GM12878 (cell line): ENCODE measurements around the gene GTF2IRD1. TPM values are rescaled to one million over a fixed set of nuclear protein-coding genes. Genes with fewer than 3 reads are reported as not detected.

ENCODE experiments used
- BHLHE40 ChIP-seq, 2 experiments: fragments of 450-650 bp in 1 of 2; IDR thresholded peaks; 2 replicates each; pipeline ENCODE4 v1.6.1; 2011 to 2017; ENCODE audit warnings: low read depth in 2 of 2, borderline replicate concordance in 1 of 2, improper control_type of control experiment in 1 of 2, low read length in 1 of 2, mild to moderate bottlenecking in 1 of 2
- CHD4 ChIP-seq: fragments of 200-600 bp; sonication (generic); IDR thresholded peaks from 2 replicates; pipeline ENCODE4 v1.6.1; 2016; ENCODE audit warnings: mild to moderate bottlenecking
- EP300 ChIP-seq, 2 experiments: fragments of 150-350 bp in 1 of 2; IDR thresholded peaks; 2 replicates each; pipeline ENCODE4 v1.6.1; 2011 to 2012; ENCODE audit warnings: low read depth in 2 of 2, low read length in 2 of 2, borderline replicate concordance in 1 of 2, improper control_type of control experiment in 1 of 2, inconsistent platforms in 1 of 2; ENCODE audit not compliant: control insufficient read depth in 1 of 2
- ESRRA ChIP-seq: IDR thresholded peaks from 2 replicates; pipeline ENCODE4 v1.6.1; 2012; ENCODE audit warnings: mild to moderate bottlenecking, low read length, improper control_type of control experiment
- HDGF ChIP-seq: fragments of 450-650 bp; IDR thresholded peaks from 2 replicates; pipeline ENCODE4 v1.6.1; 2016; ENCODE audit warnings: antibody characterized with exemption
- IRF3 ChIP-seq: fragments of 450-650 bp; IDR thresholded peaks from 2 replicates; pipeline ENCODE4 v1.6.1; 2014; ENCODE audit warnings: mild to moderate bottlenecking
- MLLT1 ChIP-seq: fragments of 450-650 bp; IDR thresholded peaks from 2 replicates; pipeline ENCODE4 v1.6.1; 2016; ENCODE audit warnings: mild to moderate bottlenecking
- NKRF ChIP-seq: fragments of 450-650 bp; conservative IDR thresholded peaks from 2 replicates; pipeline ENCODE4 v1.6.1; 2017; ENCODE audit warnings: mild to moderate bottlenecking, moderate library complexity
- NR2F1 ChIP-seq: fragments of 450-650 bp; conservative IDR thresholded peaks from 2 replicates; pipeline ENCODE4 v1.6.1; 2017; ENCODE audit warnings: mild to moderate bottlenecking
- SIN3A ChIP-seq: IDR thresholded peaks from 2 replicates; pipeline ENCODE4 v1.6.1; 2012; ENCODE audit warnings: low read depth, low read length, improper control_type of control experiment
- WRNIP1 ChIP-seq: IDR thresholded peaks from 2 replicates; pipeline ENCODE4 v1.6.1; 2011; ENCODE audit warnings: low read depth, low read length, improper control_type of control experiment, borderline replicate concordance
- ZSCAN29 ChIP-seq: fragments of 450-650 bp; IDR thresholded peaks from 2 replicates; pipeline ENCODE4 v1.6.1; 2017; ENCODE audit warnings: mild to moderate bottlenecking, moderate library complexity
- polyA plus RNA-seq, 11 experiments: library from polyadenylated mRNA; depleted of rRNA in 4 of 11; unstranded in 6 of 11; stranded (reverse) in 5 of 11; fragments of >200 nt; fragmentation: Nextera tagmentation in 4 of 11; fragmentation: Illumina TruSeq in 1 of 11; extraction: Ambion mirVana in 4 of 11; extraction: Trizol in 1 of 11; gene quantifications; 1 replicate in 1 of 11; 2 replicates in 10 of 11; pipeline versions ENCODE4 v1.2.1 to v1.2.3, GENCODE V29; 2011 to 2016; ENCODE audit warnings: inconsistent platforms in 2 of 11, missing spikeins in 2 of 11, low read depth in 1 of 11
- total RNA-seq, 4 experiments: library from RNA; depleted of rRNA in 3 of 4; stranded (reverse); fragments of >200 nt in 3 of 4; fragmentation: Illumina TruSeq in 1 of 4; extraction: Trizol in 1 of 4; gene quantifications; 2 replicates each; pipeline versions ENCODE4 v1.2.1 to v1.2.3, GENCODE V29; 2013 to 2021
- TF ChIP-seq, protein P1 (sequence below): fragments of 450-650 bp; formaldehyde crosslinking; IDR thresholded peaks from 2 replicates; pipeline ENCODE4 v1.4.0; 2020; ENCODE audit warnings: mild to moderate bottlenecking, moderate library complexity
- TF ChIP-seq, protein P2 (sequence below): fragments of 450-650 bp; IDR thresholded peaks from 2 replicates; pipeline ENCODE4 v1.6.1; 2018; ENCODE audit warnings: borderline replicate concordance, mild to moderate bottlenecking; ENCODE audit not compliant: partially characterized antibody
- TF ChIP-seq, protein P3 (sequence below): fragments of 450-650 bp; IDR thresholded peaks from 2 replicates; pipeline ENCODE4 v1.6.1; 2017; ENCODE audit warnings: mild to moderate bottlenecking

GTF2IRD1 gene
- total and polyA plus RNA-seq, 10 of the 15 experiments (the other 5 are each of a cell fraction or from before 2014, with no cell fraction given) = 0.48 to 3.0 (median 1.3) TPM

GRCh38 chr7:74587435-74588126 lies 133.9 kb downstream of the GTF2IRD1 start (continued):
- TF ChIP-seq EP300 (IDR thresholded peaks at IDR 0.05; ENCODE audit: borderline replicate concordance in 1 of 2, control insufficient read depth in 1 of 2, low read depth in 2 of 2, low read length in 2 of 2) (peak in 1 of 2 experiments; percentile 44; a peak in 1 of 4 replicates), MLLT1 (peak; percentile 92), CHD4 (no peak), NR2F1 (peak; percentile 58), IRF3 (no peak), ESRRA (no peak), SIN3A (no peak), HDGF (peak; percentile 96), ZSCAN29 (no peak), WRNIP1 (no peak), NKRF (no peak), BHLHE40 (IDR thresholded peaks at IDR 0.05; ENCODE audit: borderline replicate concordance in 1 of 2, low read depth in 2 of 2, low read length in 1 of 2) (peak in 1 of 2 experiments; percentile 50; a peak in 1 of 4 replicates)
- TF ChIP-seq, protein P1, sequence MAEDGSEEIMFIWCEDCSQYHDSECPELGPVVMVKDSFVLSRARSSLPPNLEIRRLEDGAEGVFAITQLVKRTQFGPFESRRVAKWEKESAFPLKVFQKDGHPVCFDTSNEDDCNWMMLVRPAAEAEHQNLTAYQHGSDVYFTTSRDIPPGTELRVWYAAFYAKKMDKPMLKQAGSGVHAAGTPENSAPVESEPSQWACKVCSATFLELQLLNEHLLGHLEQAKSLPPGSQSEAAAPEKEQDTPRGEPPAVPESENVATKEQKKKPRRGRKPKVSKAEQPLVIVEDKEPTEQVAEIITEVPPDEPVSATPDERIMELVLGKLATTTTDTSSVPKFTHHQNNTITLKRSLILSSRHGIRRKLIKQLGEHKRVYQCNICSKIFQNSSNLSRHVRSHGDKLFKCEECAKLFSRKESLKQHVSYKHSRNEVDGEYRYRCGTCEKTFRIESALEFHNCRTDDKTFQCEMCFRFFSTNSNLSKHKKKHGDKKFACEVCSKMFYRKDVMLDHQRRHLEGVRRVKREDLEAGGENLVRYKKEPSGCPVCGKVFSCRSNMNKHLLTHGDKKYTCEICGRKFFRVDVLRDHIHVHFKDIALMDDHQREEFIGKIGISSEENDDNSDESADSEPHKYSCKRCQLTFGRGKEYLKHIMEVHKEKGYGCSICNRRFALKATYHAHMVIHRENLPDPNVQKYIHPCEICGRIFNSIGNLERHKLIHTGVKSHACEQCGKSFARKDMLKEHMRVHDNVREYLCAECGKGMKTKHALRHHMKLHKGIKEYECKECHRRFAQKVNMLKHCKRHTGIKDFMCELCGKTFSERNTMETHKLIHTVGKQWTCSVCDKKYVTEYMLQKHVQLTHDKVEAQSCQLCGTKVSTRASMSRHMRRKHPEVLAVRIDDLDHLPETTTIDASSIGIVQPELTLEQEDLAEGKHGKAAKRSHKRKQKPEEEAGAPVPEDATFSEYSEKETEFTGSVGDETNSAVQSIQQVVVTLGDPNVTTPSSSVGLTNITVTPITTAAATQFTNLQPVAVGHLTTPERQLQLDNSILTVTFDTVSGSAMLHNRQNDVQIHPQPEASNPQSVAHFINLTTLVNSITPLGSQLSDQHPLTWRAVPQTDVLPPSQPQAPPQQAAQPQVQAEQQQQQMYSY (CRISPR knock-in tag) = no peak
- TF ChIP-seq, protein P2, sequence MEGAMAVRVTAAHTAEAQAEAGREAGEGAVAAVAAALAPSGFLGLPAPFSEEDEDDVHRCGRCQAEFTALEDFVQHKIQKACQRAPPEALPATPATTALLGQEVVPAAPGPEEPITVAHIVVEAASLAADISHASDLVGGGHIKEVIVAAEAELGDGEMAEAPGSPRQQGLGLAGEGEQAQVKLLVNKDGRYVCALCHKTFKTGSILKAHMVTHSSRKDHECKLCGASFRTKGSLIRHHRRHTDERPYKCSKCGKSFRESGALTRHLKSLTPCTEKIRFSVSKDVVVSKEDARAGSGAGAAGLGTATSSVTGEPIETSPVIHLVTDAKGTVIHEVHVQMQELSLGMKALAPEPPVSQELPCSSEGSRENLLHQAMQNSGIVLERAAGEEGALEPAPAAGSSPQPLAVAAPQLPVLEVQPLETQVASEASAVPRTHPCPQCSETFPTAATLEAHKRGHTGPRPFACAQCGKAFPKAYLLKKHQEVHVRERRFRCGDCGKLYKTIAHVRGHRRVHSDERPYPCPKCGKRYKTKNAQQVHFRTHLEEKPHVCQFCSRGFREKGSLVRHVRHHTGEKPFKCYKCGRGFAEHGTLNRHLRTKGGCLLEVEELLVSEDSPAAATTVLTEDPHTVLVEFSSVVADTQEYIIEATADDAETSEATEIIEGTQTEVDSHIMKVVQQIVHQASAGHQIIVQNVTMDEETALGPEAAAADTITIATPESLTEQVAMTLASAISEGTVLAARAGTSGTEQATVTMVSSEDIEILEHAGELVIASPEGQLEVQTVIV = no peak
- TF ChIP-seq, protein P3, sequence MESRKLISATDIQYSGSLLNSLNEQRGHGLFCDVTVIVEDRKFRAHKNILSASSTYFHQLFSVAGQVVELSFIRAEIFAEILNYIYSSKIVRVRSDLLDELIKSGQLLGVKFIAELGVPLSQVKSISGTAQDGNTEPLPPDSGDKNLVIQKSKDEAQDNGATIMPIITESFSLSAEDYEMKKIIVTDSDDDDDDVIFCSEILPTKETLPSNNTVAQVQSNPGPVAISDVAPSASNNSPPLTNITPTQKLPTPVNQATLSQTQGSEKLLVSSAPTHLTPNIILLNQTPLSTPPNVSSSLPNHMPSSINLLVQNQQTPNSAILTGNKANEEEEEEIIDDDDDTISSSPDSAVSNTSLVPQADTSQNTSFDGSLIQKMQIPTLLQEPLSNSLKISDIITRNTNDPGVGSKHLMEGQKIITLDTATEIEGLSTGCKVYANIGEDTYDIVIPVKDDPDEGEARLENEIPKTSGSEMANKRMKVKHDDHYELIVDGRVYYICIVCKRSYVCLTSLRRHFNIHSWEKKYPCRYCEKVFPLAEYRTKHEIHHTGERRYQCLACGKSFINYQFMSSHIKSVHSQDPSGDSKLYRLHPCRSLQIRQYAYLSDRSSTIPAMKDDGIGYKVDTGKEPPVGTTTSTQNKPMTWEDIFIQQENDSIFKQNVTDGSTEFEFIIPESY = no peak
